Heart right ventricle (tissue), 16 donors: ENCODE results near the gene TMEM63A. TPM values are rescaled to one million over a fixed set of nuclear protein-coding genes. Genes with fewer than 3 reads are reported as not detected.

ENCODE experiments used
- ATAC-seq, 8 donors: fragments of 200-7000 bp; cut with Tn5 transposase; one replicate each; pipeline ENCODE4 v1.9.1; 2020; ENCODE audit warnings: mild to moderate bottlenecking in 8 of 8, moderate library complexity in 8 of 8, moderate number of reproducible peaks in 1 of 8
- DNase-seq, 2 donors: peaks; one replicate each; pipeline ENCODE4 v3.0.0-alpha.2; 2020
- H3K27ac ChIP-seq, 10 donors: fragments of 200-600 bp; sonication (generic) in 2 of 10; one replicate each; pipeline versions ENCODE4 v1.5.0 to v1.8.0; 2020 to 2022; ENCODE audit warnings: mild to moderate bottlenecking in 3 of 10
- H3K27me3 ChIP-seq, 7 donors: fragments of 200-600 bp; one replicate each; pipeline ENCODE4 v1.8.0; 2021 to 2022; ENCODE audit warnings: mild to moderate bottlenecking in 2 of 7
- H3K36me3 ChIP-seq, 9 donors: fragments of 200-600 bp; sonication (generic) in 1 of 9; one replicate each; pipeline versions ENCODE4 v1.5.0 to v1.8.0; 2020 to 2022; ENCODE audit warnings: mild to moderate bottlenecking in 2 of 9
- H3K4me1 ChIP-seq, 9 donors: fragments of 200-600 bp; sonication (generic) in 1 of 9; one replicate each; pipeline versions ENCODE4 v1.5.0 to v1.8.0; 2020 to 2022; ENCODE audit warnings: mild to moderate bottlenecking in 4 of 9
- H3K4me3 ChIP-seq, 10 donors: fragments of 200-600 bp; sonication (generic) in 2 of 10; one replicate each; pipeline versions ENCODE4 v1.5.0 to v1.8.0; 2020 to 2022; ENCODE audit warnings: mild to moderate bottlenecking in 7 of 10, moderate library complexity in 2 of 10
- H3K9me3 ChIP-seq, 11 donors: fragments of 200-600 bp in 10 of 11; sonication (generic) in 2 of 11; one replicate each; pipeline versions ENCODE4 v1.5.0 to v1.8.0; 2013 to 2022; ENCODE audit warnings: mild to moderate bottlenecking in 2 of 11, control low read depth in 1 of 11, moderate library complexity in 1 of 11
- WGBS, 2 donors: extraction: QIAGEN DNeasy Blood & Tissue Kit; methylation state at CpG; one replicate each; pipeline ENCODE4 v1.1.7; 2013; ENCODE audit warnings: inconsistent platforms in 1 of 2; 5-methylcytosine and 5-hydroxymethylcytosine counted together
- intact Hi-C, 10 donors: fragments of 100-400 bp; cut with DNase I; formaldehyde crosslinking; loops; one replicate each; pipeline versions ENCODE4 v1.11.1 to v1.14.2; 2022
- polyA plus RNA-seq, 2 donors: library from polyadenylated mRNA; stranded (reverse); fragments of 200-250 nt; gene quantifications; one replicate each; pipeline ENCODE4 v1.2.3, GENCODE V29; 2013
- total RNA-seq, 10 donors: library from RNA; stranded (reverse); fragmentation: NEBNext Ultra II Directional in 3 of 10; extraction: Animal tissue kit (Norgen Biotek cat#: 25700) in 3 of 10; gene quantifications; one replicate each; pipeline versions ENCODE4 v1.2.1 to v1.2.4, GENCODE V29; 2021 to 2023
- TF ChIP-seq, protein P1 (sequence below), 9 donors: fragments of 200-600 bp; sonication (generic) in 2 of 9; IDR thresholded peaks; one replicate each; pipeline versions ENCODE4 v1.5.0 to v1.8.0; 2021 to 2022; ENCODE audit warnings: antibody characterized with exemption in 9 of 9, mild to moderate bottlenecking in 5 of 9, moderate library complexity in 1 of 9
- donor health status: Arrhythmogenic right ventricular cardiomyopathy.
- donor health status: ischemic (EF 13 %, LVEDD 7.1; RV severe dilation, severe dysfunction).
- donor health status: healthy with polysubstance abuse.
- donor health status: DM: no; HTN: yes; CAD: no.
- donor health status: DM: no; HTN: no; CAD: no.
- donor health status: ischemic (EF 25% LVEDD 6.9; RV normal size, moderate dysfunction).
- donor health status: ischemic (EF 25% LVEDD 5.7; RV mildly dilated, moderate dysfunction).
- donor health status: healthy.
- donor health status: DM: yes; HTN: yes; CAD: no.
- donor health status: Ischemic cardiomyopathy.
- donor health status: ischemic (EF 35%, LVEDD 5.7; RV mildly dilated, moderate dysfunction).
- donor health status: nonischemic (EF 11% LVEDD 7.7; RV severe dilation, severe dysfunction).
- donor health status: DM: yes; HTN: yes; CAD: no.
- donor health status: PGD.
- donor health status: ischemic (EF 29% LVEDD 5.4; RV normal size, mild dysfunction).
- donor health status: nonischemic (EF 23%, LVEDD 6.1; RV moderate dilation, normal function).

The TMEM63A gene
- total and polyA plus RNA-seq, 12 donors, result 10.4 to 69.1 (median 24.7) TPM

DNA sequence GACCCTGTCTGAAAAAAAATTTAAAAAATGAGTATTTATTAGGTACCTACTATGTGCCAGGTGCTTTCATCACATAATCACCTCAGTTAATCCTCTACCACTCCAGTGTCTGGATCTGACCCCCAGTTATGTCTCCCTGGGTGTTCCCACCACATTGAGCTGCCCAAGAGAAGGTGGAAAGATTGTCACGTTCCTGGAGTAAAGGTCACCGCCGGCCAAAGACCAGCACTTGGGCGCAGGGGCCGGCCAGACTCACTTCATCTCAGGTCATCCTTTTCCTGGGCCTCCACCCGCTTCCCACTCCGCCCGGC, 41.2 kb upstream of the TMEM63A start:
- no peak for DNase-seq
- Histone ChIP-seq H3K27ac (peak overlapping the region; percentile 74 to 98 (median 93)), H3K4me3 (peak overlapping the region; percentile 63 to 95 (median 82)), H3K36me3 (peaks cover 0 to 39% (median 0%) of the 10 kb centered on the region in 9 donors), H3K4me1 (peaks cover 5 to 45% (median 27%) of the 10 kb centered on the region in 9 donors), H3K9me3 (no peaks in the 10 kb centered on the region), H3K27me3 (no peaks in the 10 kb centered on the region)
- peak in 2 of 8 donors; percentile 1 to 6 for ATAC-seq
- TF ChIP-seq, protein P1, sequence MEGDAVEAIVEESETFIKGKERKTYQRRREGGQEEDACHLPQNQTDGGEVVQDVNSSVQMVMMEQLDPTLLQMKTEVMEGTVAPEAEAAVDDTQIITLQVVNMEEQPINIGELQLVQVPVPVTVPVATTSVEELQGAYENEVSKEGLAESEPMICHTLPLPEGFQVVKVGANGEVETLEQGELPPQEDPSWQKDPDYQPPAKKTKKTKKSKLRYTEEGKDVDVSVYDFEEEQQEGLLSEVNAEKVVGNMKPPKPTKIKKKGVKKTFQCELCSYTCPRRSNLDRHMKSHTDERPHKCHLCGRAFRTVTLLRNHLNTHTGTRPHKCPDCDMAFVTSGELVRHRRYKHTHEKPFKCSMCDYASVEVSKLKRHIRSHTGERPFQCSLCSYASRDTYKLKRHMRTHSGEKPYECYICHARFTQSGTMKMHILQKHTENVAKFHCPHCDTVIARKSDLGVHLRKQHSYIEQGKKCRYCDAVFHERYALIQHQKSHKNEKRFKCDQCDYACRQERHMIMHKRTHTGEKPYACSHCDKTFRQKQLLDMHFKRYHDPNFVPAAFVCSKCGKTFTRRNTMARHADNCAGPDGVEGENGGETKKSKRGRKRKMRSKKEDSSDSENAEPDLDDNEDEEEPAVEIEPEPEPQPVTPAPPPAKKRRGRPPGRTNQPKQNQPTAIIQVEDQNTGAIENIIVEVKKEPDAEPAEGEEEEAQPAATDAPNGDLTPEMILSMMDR (IDR thresholded peaks at IDR 0.05), result no peak
- WGBS, 2 donors, result 3 to 4% methylated on average over 8 of the region's 8 CpGs
- intact Hi-C loops, result loop anchor here in 2 of 10 donors (5.0 kb wide), 2 partner anchors 49 to 54 kb away; no protein-coding TSS in a partner anchor

DNA sequence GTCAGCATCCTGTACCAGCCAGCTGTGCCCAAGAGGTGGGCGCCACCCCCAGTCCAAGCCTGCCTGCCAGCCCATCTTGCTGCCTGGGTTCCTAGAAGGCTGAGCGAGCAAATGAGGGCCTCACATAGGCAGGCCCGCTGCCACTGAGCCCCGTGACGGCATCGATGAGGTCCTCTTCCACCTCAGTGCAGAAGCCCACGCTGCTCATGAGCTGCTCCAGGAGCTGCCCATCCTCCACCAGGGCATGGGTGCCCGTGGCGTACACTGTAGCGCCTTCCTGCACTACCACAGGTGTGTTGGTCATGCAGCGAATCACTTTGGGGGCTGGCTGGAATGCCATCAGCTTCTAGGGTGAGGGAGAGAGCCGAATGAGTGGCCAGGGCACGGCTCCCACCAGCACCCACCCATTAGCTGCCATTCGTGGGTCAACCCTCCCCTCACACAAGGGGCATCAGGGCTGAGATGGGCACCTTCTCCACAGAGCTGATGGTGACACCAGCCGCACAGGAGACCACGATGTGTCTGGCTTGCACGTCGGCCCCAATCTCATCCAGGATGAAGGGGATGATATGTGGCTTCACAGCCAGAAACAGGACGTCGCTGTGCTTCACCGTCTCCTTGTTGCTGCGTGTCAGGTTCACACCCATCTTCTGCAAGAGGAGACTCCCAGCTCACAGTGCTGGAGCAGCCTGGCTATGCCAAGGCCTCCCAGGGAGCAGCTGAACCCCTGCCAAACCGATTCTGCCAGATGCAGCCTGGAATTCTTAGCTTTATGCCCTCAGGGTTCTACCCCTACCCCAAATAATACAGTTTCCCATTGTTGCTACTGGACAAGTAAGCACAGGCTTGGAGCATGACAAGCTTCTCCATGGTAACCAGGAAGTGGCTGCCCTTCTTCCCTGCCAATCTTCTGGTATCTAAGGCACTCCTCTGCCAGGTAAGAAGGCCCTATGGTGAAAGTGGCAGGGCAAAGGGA, 39.8 kb upstream of the TMEM63A start:
- Histone ChIP-seq H3K4me3 (no peak overlapping the region), H3K27me3 (no peaks in the 10 kb centered on the region), H3K36me3 (peaks cover 0 to 52% (median 8%) of the 10 kb centered on the region in 9 donors), H3K27ac (no peak overlapping the region), H3K9me3 (no peaks in the 10 kb centered on the region), H3K4me1 (peaks cover 5 to 45% (median 27%) of the 10 kb centered on the region in 9 donors)
- no peak for DNase-seq
- intact Hi-C loops, result loop anchor here in 2 of 10 donors (5.0 kb wide), 2 partner anchors 50 to 55 kb away; no protein-coding TSS in a partner anchor
- no peak for ATAC-seq
- TF ChIP-seq, protein P1 (IDR thresholded peaks at IDR 0.05), result no peak
- WGBS, 2 donors, result 93 to 95% methylated on average over 23 of the region's 23 CpGs

DNA sequence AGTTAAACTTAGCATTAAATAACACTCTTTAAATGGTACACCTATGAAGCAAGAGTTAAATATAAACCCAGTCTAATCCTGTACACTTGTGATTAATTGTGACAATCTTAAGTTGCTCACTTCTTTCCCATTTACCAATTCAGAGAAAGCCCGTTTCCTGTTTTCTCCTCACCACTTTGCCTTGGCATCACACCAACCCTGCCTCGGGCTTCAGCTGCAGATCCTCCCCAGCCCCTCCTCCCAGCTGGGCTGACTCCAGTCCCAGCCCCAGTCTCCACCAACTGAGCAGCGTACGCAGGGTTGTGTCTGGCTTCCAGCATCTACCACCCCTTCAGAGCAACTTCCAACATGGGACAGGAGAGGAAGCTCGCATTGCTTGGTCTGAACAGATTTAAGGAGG, 37.7 kb upstream of the TMEM63A start:
- peak overlapping the region in 4 of 10 donors; percentile 7 to 49 (median 30) for H3K27ac ChIP-seq
- ATAC-seq, result peak in 2 of 8 donors; percentile 11 to 15
- intact Hi-C loops, result loop anchor here in 4 of 10 donors (5.0 to 10.0 kb wide), 4 partner anchors 38 to 57 kb away; partner anchors contain the start of gene TMEM63A (in 1 of the 4)
- TF ChIP-seq, protein P1 (IDR thresholded peaks at IDR 0.05), result no peak
- H3K9me3 ChIP-seq, result no peaks in the 10 kb centered on the region
- H3K36me3 ChIP-seq, result peaks cover 0 to 72% (median 8%) of the 10 kb centered on the region in 9 donors
- DNase-seq, result peak; percentile 67 to 69
- peaks cover 5 to 43% (median 27%) of the 10 kb centered on the region in 9 donors for H3K4me1 ChIP-seq
- H3K27me3 ChIP-seq, result no peaks in the 10 kb centered on the region
- 30 to 39% methylated on average over 5 of the region's 5 CpGs for WGBS, 2 donors
- no peak overlapping the region for H3K4me3 ChIP-seq

DNA sequence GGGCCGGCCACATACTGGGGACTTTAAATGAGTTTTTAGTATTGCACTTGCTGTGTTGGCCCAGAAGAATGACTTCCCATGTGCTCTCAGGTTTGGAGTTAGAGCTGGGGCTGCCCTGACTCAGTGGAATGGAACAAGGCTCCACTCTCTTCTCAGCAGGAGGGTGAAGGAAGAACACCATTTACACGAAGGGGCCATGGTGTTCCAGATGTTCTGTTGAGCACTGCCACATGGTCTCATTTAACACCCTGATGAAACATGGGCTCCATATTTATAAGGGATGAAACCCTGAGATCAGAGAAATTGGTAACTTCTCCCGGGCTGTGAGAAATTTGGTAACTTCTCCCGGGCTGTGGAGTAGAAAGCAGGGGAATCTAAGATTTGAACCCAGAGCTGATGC, 36.1 kb upstream of the TMEM63A start:
- Histone ChIP-seq H3K27ac (no peak overlapping the region), H3K27me3 (no peaks in the 10 kb centered on the region), H3K4me1 (peaks cover 3 to 36% (median 20%) of the 10 kb centered on the region in 9 donors), H3K9me3 (no peaks in the 10 kb centered on the region), H3K36me3 (peaks cover 0 to 88% (median 8%) of the 10 kb centered on the region in 9 donors), H3K4me3 (no peak overlapping the region)
- WGBS, 2 donors, result 91 to 94% methylated on average over 4 of the region's 4 CpGs
- ATAC-seq (no peak), DNase-seq (no peak)
- intact Hi-C loops, result loop anchor here in 3 of 10 donors (5.0 to 10.0 kb wide), 2 partner anchors 36 to 57 kb away; partner anchors contain the start of gene TMEM63A (in 1 of the 3)
- TF ChIP-seq, protein P1 (IDR thresholded peaks at IDR 0.05), result no peak
